SK-N-SH treated with all-trans-retinoic acid at 6 μM for 48 hours (cell line): Measurements from ENCODE around the gene DNPH1.

Experiments used
- BACH2 ChIP-seq: fragments of 250-450 bp; sonication (Bioruptor Pico); IDR thresholded peaks from 2 replicates; pipeline ENCODE4 v1.9.0; 2021; ENCODE audit warnings: mild to moderate bottlenecking, borderline replicate concordance
- CSDC2 ChIP-seq: fragments of 250-450 bp; sonication (Bioruptor Pico); IDR thresholded peaks from 2 replicates; pipeline ENCODE4 v1.5.0; 2020; ENCODE audit warnings: mild to moderate bottlenecking, moderate library complexity
- ISL1 ChIP-seq: fragments of 250-450 bp; sonication (Bioruptor Pico); IDR thresholded peaks from 2 replicates; pipeline ENCODE4 v2.1.2; 2022; ENCODE audit warnings: mild to moderate bottlenecking, moderate library complexity
- PPARA ChIP-seq: fragments of 250-450 bp; sonication (Bioruptor Pico); IDR thresholded peaks from 2 replicates; pipeline ENCODE4 v1.5.0; 2020; ENCODE audit warnings: mild to moderate bottlenecking, borderline replicate concordance
- RARB ChIP-seq: fragments of 250-450 bp; sonication (Bioruptor Pico); IDR thresholded peaks from 2 replicates; pipeline ENCODE4 v1.8.0; 2021; ENCODE audit warnings: mild to moderate bottlenecking, moderate library complexity
- TOX ChIP-seq: fragments of 250-450 bp; sonication (Bioruptor Pico); IDR thresholded peaks from 2 replicates; pipeline ENCODE4 v1.8.0; 2021; ENCODE audit warnings: mild to moderate bottlenecking, moderate library complexity, borderline replicate concordance
- ZC3H10 ChIP-seq: fragments of 250-450 bp; sonication (Bioruptor Pico); IDR thresholded peaks from 2 replicates; pipeline ENCODE4 v1.5.1; 2021; ENCODE audit warnings: mild to moderate bottlenecking, moderate library complexity
- ZFP3 ChIP-seq: fragments of 250-450 bp; sonication (Bioruptor Pico); IDR thresholded peaks from 2 replicates; pipeline ENCODE4 v1.5.0; 2020; ENCODE audit warnings: mild to moderate bottlenecking, moderate library complexity
- ZFP30 ChIP-seq: fragments of 450-650 bp; formaldehyde crosslinking; IDR thresholded peaks from 2 replicates; pipeline ENCODE4 v1.5.0; 2022; ENCODE audit warnings: mild to moderate bottlenecking, moderate library complexity
- ZNF70 ChIP-seq: fragments of 450-650 bp; formaldehyde crosslinking; IDR thresholded peaks from 2 replicates; pipeline ENCODE4 v1.5.0; 2020; ENCODE audit warnings: mild to moderate bottlenecking, moderate library complexity
- ZNF8 ChIP-seq: fragments of 450-650 bp; formaldehyde crosslinking; IDR thresholded peaks from 2 replicates; pipeline ENCODE4 v1.5.0; 2020; ENCODE audit warnings: mild to moderate bottlenecking, moderate library complexity
- TF ChIP-seq, protein P1 (sequence below): fragments of 250-450 bp; sonication (Bioruptor Pico); IDR thresholded peaks from 2 replicates; pipeline ENCODE4 v1.8.0; 2021; ENCODE audit warnings: low read depth, mild to moderate bottlenecking, moderate library complexity, borderline replicate concordance
- TF ChIP-seq, protein P2 (sequence below): fragments of 250-450 bp; sonication (Bioruptor Pico); IDR thresholded peaks from 2 replicates; pipeline ENCODE4 v1.8.0; 2020; ENCODE audit warnings: mild to moderate bottlenecking, moderate library complexity, borderline replicate concordance
- TF ChIP-seq, protein P3 (sequence below): fragments of 250-450 bp; sonication (Bioruptor Pico); IDR thresholded peaks from 2 replicates; pipeline ENCODE4 v1.5.1; 2020; ENCODE audit warnings: low read depth, mild to moderate bottlenecking, moderate library complexity

DNA sequence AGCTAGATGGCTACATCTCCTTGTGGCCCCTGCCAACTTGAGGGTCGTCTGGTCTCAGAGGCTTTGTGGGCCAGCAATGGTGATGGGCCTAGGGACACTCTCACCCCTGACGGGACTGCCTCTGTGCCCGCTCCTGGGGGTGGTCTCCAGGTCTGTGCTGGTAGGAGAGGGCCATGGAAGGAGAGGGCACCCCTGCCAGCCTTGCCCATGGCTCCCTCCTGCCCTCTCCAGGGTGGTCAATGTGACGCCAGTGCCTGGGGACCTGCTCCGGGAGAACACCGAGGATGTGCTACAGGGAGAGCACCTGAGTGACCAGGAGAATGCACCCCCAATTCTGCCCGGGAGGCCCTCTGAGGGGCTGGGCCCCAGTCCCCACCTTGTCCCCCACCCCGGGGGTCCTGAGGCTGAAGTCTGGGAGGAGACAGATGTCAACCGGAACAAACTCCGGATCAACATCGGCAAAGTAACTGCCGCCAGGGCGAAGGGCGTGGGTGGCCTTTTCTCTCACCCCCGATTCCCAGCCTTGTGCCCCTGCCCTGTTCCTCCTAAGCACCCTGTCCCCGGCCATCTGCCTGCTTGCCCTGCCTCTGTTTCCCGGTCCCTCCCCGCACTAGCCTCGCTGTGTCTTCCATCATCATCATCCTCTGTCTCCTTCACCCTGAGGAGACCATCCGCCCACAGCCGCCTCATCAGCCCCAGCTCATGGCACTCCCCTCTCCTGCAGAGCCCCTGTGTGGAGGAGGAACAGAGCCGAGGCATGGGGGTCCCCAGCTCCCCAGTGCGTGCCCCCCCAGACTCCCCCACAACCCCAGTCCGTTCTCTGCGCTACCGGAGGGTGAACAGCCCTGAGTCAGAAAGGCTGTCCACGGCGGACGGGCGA is 29.8 kb upstream of the DNPH1 start:
- TF ChIP-seq TOX (CRISPR knock-in tag) (no peak), ZNF70 (CRISPR knock-in tag) (no peak), BACH2 (CRISPR knock-in tag) (no peak), ZFP3 (no peak), PPARA (CRISPR knock-in tag) (no peak), ZFP30 (no peak), ZC3H10 (CRISPR knock-in tag) (no peak), CSDC2 (CRISPR knock-in tag) (no peak), ISL1 (CRISPR knock-in tag) (no peak), RARB (no peak), ZNF8 (CRISPR knock-in tag) (no peak)
- TF ChIP-seq, protein P1, sequence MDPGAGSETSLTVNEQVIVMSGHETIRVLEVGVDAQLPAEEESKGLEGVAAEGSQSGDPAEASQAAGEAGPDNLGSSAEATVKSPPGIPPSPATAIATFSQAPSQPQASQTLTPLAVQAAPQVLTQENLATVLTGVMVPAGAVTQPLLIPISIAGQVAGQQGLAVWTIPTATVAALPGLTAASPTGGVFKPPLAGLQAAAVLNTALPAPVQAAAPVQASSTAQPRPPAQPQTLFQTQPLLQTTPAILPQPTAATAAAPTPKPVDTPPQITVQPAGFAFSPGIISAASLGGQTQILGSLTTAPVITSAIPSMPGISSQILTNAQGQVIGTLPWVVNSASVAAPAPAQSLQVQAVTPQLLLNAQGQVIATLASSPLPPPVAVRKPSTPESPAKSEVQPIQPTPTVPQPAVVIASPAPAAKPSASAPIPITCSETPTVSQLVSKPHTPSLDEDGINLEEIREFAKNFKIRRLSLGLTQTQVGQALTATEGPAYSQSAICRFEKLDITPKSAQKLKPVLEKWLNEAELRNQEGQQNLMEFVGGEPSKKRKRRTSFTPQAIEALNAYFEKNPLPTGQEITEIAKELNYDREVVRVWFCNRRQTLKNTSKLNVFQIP: no peak
- TF ChIP-seq, protein P2, sequence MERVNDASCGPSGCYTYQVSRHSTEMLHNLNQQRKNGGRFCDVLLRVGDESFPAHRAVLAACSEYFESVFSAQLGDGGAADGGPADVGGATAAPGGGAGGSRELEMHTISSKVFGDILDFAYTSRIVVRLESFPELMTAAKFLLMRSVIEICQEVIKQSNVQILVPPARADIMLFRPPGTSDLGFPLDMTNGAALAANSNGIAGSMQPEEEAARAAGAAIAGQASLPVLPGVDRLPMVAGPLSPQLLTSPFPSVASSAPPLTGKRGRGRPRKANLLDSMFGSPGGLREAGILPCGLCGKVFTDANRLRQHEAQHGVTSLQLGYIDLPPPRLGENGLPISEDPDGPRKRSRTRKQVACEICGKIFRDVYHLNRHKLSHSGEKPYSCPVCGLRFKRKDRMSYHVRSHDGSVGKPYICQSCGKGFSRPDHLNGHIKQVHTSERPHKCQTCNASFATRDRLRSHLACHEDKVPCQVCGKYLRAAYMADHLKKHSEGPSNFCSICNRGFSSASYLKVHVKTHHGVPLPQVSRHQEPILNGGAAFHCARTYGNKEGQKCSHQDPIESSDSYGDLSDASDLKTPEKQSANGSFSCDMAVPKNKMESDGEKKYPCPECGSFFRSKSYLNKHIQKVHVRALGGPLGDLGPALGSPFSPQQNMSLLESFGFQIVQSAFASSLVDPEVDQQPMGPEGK (CRISPR knock-in tag): no peak
- TF ChIP-seq, protein P3, sequence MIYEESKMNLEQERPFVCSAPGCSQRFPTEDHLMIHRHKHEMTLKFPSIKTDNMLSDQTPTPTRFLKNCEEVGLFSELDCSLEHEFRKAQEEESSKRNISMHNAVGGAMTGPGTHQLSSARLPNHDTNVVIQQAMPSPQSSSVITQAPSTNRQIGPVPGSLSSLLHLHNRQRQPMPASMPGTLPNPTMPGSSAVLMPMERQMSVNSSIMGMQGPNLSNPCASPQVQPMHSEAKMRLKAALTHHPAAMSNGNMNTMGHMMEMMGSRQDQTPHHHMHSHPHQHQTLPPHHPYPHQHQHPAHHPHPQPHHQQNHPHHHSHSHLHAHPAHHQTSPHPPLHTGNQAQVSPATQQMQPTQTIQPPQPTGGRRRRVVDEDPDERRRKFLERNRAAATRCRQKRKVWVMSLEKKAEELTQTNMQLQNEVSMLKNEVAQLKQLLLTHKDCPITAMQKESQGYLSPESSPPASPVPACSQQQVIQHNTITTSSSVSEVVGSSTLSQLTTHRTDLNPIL (CRISPR knock-in tag): no peak
